ENCODE results near the gene GRID1.

GRID1 gene

GRCh38 chr10:85604136-85604725, 762.4 kb downstream of the GRID1 start:
- TF ChIP-seq Cebpa-rat (IDR thresholded peaks at IDR 0.05): no peak
- Histone ChIP-seq H3K9ac (no peak overlapping the region), H3K36me3 (no peaks in the 10 kb centered on the region), H3K4me2 (no peak overlapping the region), H3K4me1 (no peaks in the 10 kb centered on the region), H3K27me3 (no peaks in the 10 kb centered on the region), H3K27ac (no peak overlapping the region), H4K20me1 (no peaks in the 10 kb centered on the region), H3K9me3 (no peaks in the 10 kb centered on the region), H3K4me3 (no peak overlapping the region)

GRCh38 chr10:85603151-85603940, 763.2 kb downstream of the GRID1 start:
- no peak for TF ChIP-seq Cebpa-rat (IDR thresholded peaks at IDR 0.05)
- no peak overlapping the region for H3K27ac ChIP-seq

GRCh38 chr10:85602713-85603112, 763.9 kb downstream of the GRID1 start:
- Histone ChIP-seq H3K4me2 (no peak overlapping the region), H3K4me1 (no peaks in the 10 kb centered on the region), H3K9ac (no peak overlapping the region), H4K20me1 (no peaks in the 10 kb centered on the region), H3K27ac (no peak overlapping the region), H3K27me3 (no peaks in the 10 kb centered on the region), H3K9me3 (no peaks in the 10 kb centered on the region), H3K36me3 (no peaks in the 10 kb centered on the region), H3K4me3 (no peak overlapping the region)
- no peak for TF ChIP-seq Cebpa-rat (IDR thresholded peaks at IDR 0.05)

More at GRCh38 chr10:85603151-85603940, 763.2 kb downstream of the GRID1 start:
- no peak overlapping the region for H3K9ac ChIP-seq
- no peaks in the 10 kb centered on the region for H3K9me3 ChIP-seq
- H3K4me1 ChIP-seq: no peaks in the 10 kb centered on the region
- no peak overlapping the region for H3K4me3 ChIP-seq
- H3K27me3 ChIP-seq: no peaks in the 10 kb centered on the region
- no peak overlapping the region for H3K4me2 ChIP-seq
- H4K20me1 ChIP-seq: no peaks in the 10 kb centered on the region
- no peaks in the 10 kb centered on the region for H3K36me3 ChIP-seq

GRCh38 chr10:85602306-85602705, 764.3 kb downstream of the GRID1 start:
- Histone ChIP-seq H4K20me1 (no peaks in the 10 kb centered on the region), H3K4me2 (no peak overlapping the region), H3K9me3 (no peaks in the 10 kb centered on the region), H3K4me1 (no peaks in the 10 kb centered on the region), H3K4me3 (no peak overlapping the region), H3K27ac (no peak overlapping the region), H3K9ac (no peak overlapping the region), H3K27me3 (no peaks in the 10 kb centered on the region), H3K36me3 (no peaks in the 10 kb centered on the region)
- no peak for TF ChIP-seq Cebpa-rat (IDR thresholded peaks at IDR 0.05)

GRCh38 chr10:85601526-85601925, 765.1 kb downstream of the GRID1 start:
- H3K27ac ChIP-seq: no peak overlapping the region
- H3K4me2 ChIP-seq: no peak overlapping the region
- no peaks in the 10 kb centered on the region for H3K27me3 ChIP-seq
- no peak for TF ChIP-seq Cebpa-rat (IDR thresholded peaks at IDR 0.05)
- no peaks in the 10 kb centered on the region for H4K20me1 ChIP-seq
- H3K4me3 ChIP-seq: no peak overlapping the region
- no peaks in the 10 kb centered on the region for H3K36me3 ChIP-seq
- no peak overlapping the region for H3K9ac ChIP-seq
- H3K4me1 ChIP-seq: no peaks in the 10 kb centered on the region
- H3K9me3 ChIP-seq: no peaks in the 10 kb centered on the region

GRCh38 chr10:85600744-85601081, 765.9 kb downstream of the GRID1 start:
- no peaks in the 10 kb centered on the region for H3K36me3 ChIP-seq
- H3K4me2 ChIP-seq: no peak overlapping the region
- H4K20me1 ChIP-seq: no peaks in the 10 kb centered on the region
- H3K4me3 ChIP-seq: no peak overlapping the region
- H3K4me1 ChIP-seq: no peaks in the 10 kb centered on the region
- TF ChIP-seq Cebpa-rat (IDR thresholded peaks at IDR 0.05): no peak
- H3K27ac ChIP-seq: no peak overlapping the region
- H3K27me3 ChIP-seq: no peaks in the 10 kb centered on the region
- H3K9ac ChIP-seq: no peak overlapping the region
- H3K9me3 ChIP-seq: no peaks in the 10 kb centered on the region

GRCh38 chr10:85600026-85600743, 766.4 kb downstream of the GRID1 start:
- no peaks in the 10 kb centered on the region for H3K36me3 ChIP-seq
- no peaks in the 10 kb centered on the region for H4K20me1 ChIP-seq
- H3K4me1 ChIP-seq: no peaks in the 10 kb centered on the region
- H3K4me3 ChIP-seq: no peak overlapping the region
- H3K9me3 ChIP-seq: no peaks in the 10 kb centered on the region
- no peak overlapping the region for H3K27ac ChIP-seq
- no peaks in the 10 kb centered on the region for H3K27me3 ChIP-seq
- TF ChIP-seq Cebpa-rat (IDR thresholded peaks at IDR 0.05): no peak
- H3K9ac ChIP-seq: no peak overlapping the region
- H3K4me2 ChIP-seq: no peak overlapping the region

GRCh38 chr10:85599081-85599480, 767.5 kb downstream of the GRID1 start:
- no peak overlapping the region for H3K27ac ChIP-seq
- H3K4me3 ChIP-seq: no peak overlapping the region
- no peaks in the 10 kb centered on the region for H3K36me3 ChIP-seq
- no peaks in the 10 kb centered on the region for H3K4me1 ChIP-seq
- no peak for TF ChIP-seq Cebpa-rat (IDR thresholded peaks at IDR 0.05)
- H4K20me1 ChIP-seq: no peaks in the 10 kb centered on the region
- no peak overlapping the region for H3K9ac ChIP-seq
- no peaks in the 10 kb centered on the region for H3K9me3 ChIP-seq
- no peak overlapping the region for H3K4me2 ChIP-seq
- H3K27me3 ChIP-seq: no peaks in the 10 kb centered on the region

GRCh38 chr10:85598646-85599045, 767.9 kb downstream of the GRID1 start:
- no peaks in the 10 kb centered on the region for H3K9me3 ChIP-seq
- no peak overlapping the region for H3K4me3 ChIP-seq
- no peak overlapping the region for H3K4me2 ChIP-seq
- H3K27me3 ChIP-seq: no peaks in the 10 kb centered on the region
- no peaks in the 10 kb centered on the region for H3K4me1 ChIP-seq
- H4K20me1 ChIP-seq: no peaks in the 10 kb centered on the region
- H3K27ac ChIP-seq: no peak overlapping the region
- H3K9ac ChIP-seq: no peak overlapping the region
- no peaks in the 10 kb centered on the region for H3K36me3 ChIP-seq
- no peak for TF ChIP-seq Cebpa-rat (IDR thresholded peaks at IDR 0.05)

- Histone ChIP-seq H3K9ac (no peak overlapping the region), H3K27me3 (no peaks in the 10 kb centered on the region), H3K4me1 (no peaks in the 10 kb centered on the region), H3K9me3 (no peaks in the 10 kb centered on the region), H3K27ac (no peak overlapping the region), H3K36me3 (no peaks in the 10 kb centered on the region), H4K20me1 (no peaks in the 10 kb centered on the region), H3K4me2 (no peak overlapping the region), H3K4me3 (no peak overlapping the region)
- TF ChIP-seq Cebpa-rat (IDR thresholded peaks at IDR 0.05): no peak
Measured at GRCh38 chr10:85597006-85597405, 769.6 kb downstream of the GRID1 start.

Data from BLaER1 (cell line).